ENCODE results near the gene PRKCD.

Gene PRKCD

DNA sequence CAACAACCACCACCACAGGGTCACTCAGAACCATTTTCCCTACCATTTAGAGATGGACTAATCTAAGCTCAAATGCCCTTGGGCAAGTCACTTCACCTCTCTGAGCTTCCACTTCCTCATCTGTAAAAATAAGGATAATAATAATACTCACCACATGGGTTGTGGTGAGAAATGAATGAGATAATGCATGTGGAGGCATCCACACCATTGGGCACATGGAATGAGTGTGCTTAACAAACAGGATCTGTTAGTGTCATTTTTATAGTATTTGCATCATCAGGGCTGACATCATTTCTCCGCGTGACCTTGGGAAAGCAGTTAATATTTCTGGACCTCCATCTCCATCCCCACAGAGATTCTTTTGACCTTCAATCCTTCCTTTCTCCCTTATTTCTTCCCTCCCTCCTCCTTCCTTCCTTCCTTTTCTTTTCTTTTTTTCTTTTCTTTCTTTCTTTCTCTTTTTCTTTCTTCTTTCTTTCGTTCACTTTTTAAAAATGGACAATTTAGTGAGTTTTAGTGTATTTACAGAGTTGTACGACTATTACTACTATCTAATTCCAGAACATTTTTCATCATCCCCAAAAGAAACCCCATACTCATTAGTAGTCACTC is 23.1 kb upstream of the PRKCD start:
- TF ChIP-seq, protein P1, sequence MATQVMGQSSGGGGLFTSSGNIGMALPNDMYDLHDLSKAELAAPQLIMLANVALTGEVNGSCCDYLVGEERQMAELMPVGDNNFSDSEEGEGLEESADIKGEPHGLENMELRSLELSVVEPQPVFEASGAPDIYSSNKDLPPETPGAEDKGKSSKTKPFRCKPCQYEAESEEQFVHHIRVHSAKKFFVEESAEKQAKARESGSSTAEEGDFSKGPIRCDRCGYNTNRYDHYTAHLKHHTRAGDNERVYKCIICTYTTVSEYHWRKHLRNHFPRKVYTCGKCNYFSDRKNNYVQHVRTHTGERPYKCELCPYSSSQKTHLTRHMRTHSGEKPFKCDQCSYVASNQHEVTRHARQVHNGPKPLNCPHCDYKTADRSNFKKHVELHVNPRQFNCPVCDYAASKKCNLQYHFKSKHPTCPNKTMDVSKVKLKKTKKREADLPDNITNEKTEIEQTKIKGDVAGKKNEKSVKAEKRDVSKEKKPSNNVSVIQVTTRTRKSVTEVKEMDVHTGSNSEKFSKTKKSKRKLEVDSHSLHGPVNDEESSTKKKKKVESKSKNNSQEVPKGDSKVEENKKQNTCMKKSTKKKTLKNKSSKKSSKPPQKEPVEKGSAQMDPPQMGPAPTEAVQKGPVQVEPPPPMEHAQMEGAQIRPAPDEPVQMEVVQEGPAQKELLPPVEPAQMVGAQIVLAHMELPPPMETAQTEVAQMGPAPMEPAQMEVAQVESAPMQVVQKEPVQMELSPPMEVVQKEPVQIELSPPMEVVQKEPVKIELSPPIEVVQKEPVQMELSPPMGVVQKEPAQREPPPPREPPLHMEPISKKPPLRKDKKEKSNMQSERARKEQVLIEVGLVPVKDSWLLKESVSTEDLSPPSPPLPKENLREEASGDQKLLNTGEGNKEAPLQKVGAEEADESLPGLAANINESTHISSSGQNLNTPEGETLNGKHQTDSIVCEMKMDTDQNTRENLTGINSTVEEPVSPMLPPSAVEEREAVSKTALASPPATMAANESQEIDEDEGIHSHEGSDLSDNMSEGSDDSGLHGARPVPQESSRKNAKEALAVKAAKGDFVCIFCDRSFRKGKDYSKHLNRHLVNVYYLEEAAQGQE (IDR thresholded peaks at IDR 0.05; ENCODE audit: insufficient read depth in 1 of 2, low read depth in 2 of 2, low read length in 2 of 2): no peak
- TF ChIP-seq POLR2AphosphoS5 (IDR thresholded peaks at IDR 0.05; ENCODE audit: low read depth, low read length) (no peak), TAF1 (IDR thresholded peaks at IDR 0.05; ENCODE audit: borderline replicate concordance, insufficient read depth, low read length) (no peak), SIN3A (IDR thresholded peaks at IDR 0.05; ENCODE audit: borderline replicate concordance, insufficient read depth, low read length) (no peak), FOXP2 (optimal IDR thresholded peaks at IDR 0.05; ENCODE audit: borderline replicate concordance, extremely low read depth, extremely low read length, insufficient read depth) (no peak)

DNA sequence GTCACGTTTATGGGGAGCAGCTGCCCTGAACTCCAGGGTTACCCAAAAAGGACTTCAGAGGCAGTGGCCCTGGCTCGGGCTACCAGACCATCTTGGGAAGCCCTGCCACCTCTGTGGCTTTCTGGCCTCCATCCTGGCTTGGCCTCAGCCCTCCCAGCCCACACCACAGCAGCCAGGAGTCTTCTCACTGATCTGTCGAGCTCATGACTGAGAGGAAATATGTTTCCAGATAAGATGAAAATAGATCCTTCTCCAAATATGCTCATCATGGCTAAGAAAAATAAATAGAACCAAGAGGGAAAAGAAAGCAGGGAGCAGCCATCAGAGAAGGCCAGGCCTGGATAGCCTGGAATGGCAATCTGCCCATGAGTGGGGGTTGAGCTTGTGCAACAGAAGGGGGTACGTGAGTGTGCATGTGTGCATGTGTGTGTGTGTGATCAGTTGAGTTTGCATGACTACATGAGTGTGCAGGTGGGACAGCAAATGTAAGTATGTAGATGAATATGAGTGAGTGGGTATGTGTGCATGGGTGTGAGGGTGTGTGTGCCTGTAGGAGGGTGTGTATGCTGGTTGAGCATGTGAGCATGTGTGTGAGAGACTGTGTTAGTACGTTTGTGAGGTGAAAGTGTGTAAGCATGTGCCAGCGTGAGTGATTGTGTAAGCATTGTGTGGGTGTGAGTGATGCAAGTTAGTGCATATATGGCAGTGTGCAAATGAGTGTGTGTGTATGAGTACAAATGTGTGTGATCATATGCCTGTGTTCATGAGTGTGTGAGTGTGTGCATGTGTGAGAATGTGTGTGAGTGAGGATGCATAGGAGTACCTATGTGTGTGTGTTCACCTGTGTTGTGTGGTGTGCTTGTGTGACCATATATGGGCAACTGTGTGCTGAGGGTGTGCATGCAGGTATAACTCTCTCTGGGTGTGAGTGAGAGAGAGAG is 20.8 kb upstream of the PRKCD start:
- TF ChIP-seq, protein P1 (IDR thresholded peaks at IDR 0.05; ENCODE audit: insufficient read depth in 1 of 2, low read depth in 2 of 2, low read length in 2 of 2): no peak
- TF ChIP-seq FOXP2 (optimal IDR thresholded peaks at IDR 0.05; ENCODE audit: borderline replicate concordance, extremely low read depth, extremely low read length, insufficient read depth): no peak
- TF ChIP-seq SIN3A (IDR thresholded peaks at IDR 0.05; ENCODE audit: borderline replicate concordance, insufficient read depth, low read length): no peak
- no peak for TF ChIP-seq TAF1 (IDR thresholded peaks at IDR 0.05; ENCODE audit: borderline replicate concordance, insufficient read depth, low read length)
- no peak for TF ChIP-seq POLR2AphosphoS5 (IDR thresholded peaks at IDR 0.05; ENCODE audit: low read depth, low read length)

DNA sequence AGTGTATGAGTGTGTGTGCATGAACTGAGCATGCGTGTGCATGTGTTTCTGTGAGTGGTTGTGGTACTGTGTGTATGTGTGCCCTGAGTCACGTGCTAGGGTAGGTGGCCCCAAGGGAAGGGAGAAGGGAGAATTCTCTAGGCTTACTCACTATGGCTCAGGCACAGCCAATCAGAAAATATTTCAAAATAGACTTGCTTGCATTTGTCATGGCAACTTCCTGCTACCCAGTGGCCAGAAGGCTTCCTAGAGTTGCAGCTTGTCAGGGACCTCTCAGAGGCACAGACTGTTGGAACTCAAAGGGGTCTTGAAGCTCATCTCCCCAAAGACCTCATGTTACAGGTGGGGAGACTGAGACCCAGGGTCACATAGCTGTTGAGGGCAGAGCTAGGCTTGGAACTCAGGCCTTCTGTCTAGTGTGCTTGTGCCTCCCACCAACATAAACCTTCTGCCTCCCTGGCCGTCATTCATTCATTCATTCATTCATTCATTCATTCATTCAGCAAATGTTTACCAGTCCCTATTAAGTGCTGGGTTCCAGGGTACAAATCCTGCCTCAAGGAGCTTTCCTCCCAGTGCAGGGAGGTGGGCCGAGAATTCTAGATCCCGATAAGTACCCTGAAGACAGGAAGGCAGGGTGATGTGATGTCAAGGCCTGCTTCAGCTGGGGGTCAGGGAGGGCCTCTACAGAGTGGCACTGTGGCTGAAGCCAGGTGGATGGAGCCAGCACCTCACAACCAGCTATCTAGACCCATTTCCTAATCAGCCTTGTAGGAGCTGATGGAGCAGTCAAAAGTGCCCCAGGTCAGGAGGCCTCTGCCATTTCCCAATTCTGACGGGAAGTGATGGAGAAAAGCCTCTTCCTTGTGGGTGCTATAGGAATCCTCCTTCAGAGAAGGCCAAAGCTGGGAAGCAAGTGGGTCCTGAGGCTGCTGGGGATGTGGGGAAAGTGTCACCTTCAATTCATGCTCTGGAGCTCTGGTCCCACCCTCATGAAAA is 19.9 kb upstream of the PRKCD start:
- no peak for TF ChIP-seq SIN3A (IDR thresholded peaks at IDR 0.05; ENCODE audit: borderline replicate concordance, insufficient read depth, low read length)
- no peak for TF ChIP-seq TAF1 (IDR thresholded peaks at IDR 0.05; ENCODE audit: borderline replicate concordance, insufficient read depth, low read length)
- TF ChIP-seq FOXP2 (optimal IDR thresholded peaks at IDR 0.05; ENCODE audit: borderline replicate concordance, extremely low read depth, extremely low read length, insufficient read depth): no peak
- no peak for TF ChIP-seq POLR2AphosphoS5 (IDR thresholded peaks at IDR 0.05; ENCODE audit: low read depth, low read length)
- TF ChIP-seq, protein P1 (IDR thresholded peaks at IDR 0.05; ENCODE audit: insufficient read depth in 1 of 2, low read depth in 2 of 2, low read length in 2 of 2): no peak

DNA sequence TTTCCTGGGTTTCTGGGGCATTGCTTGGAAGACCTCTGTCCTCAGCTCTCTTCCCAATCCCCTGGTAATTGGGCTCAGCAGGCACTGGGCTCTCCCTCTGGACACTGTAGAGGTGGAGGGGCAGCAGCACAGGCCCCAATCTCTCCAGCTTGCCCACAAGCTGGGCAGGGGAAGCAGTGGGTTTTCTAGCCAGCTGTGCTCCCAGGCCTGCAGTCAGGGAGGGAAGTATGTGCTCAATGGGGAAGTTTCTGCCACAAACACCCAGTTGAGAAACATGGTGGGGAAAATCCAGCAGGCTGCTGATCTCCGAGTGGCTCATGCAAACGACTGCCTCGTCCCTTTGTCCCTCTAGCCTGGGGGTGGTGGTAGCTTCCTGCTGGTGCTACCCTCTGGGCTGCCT is 18.0 kb upstream of the PRKCD start:
- no peak for TF ChIP-seq FOXP2 (optimal IDR thresholded peaks at IDR 0.05; ENCODE audit: borderline replicate concordance, extremely low read depth, extremely low read length, insufficient read depth)
- TF ChIP-seq TAF1 (IDR thresholded peaks at IDR 0.05; ENCODE audit: borderline replicate concordance, insufficient read depth, low read length): no peak
- TF ChIP-seq, protein P1 (IDR thresholded peaks at IDR 0.05; ENCODE audit: insufficient read depth in 1 of 2, low read depth in 2 of 2, low read length in 2 of 2): no peak
- no peak for TF ChIP-seq POLR2AphosphoS5 (IDR thresholded peaks at IDR 0.05; ENCODE audit: low read depth, low read length)
- no peak for TF ChIP-seq SIN3A (IDR thresholded peaks at IDR 0.05; ENCODE audit: borderline replicate concordance, insufficient read depth, low read length)
